Mesenchymal stem cell (in vitro differentiated cells and primary cell): ENCODE data around the gene CEP104.

ENCODE experiments used
- DNase-seq: peaks from one replicate; pipeline ENCODE4 v3.0.0-alpha.2; 2013
- H2AFZ ChIP-seq: one replicate; pipeline ENCODE4 v1.6.1; 2013; ENCODE audit warnings: low read depth, mild to moderate bottlenecking, control low read depth, inconsistent platforms, low read length, moderate library complexity
- H2AK5ac ChIP-seq: 2 replicates; pipeline ENCODE4 v1.6.1; 2013; ENCODE audit warnings: low read length, moderate library complexity, mild to moderate bottlenecking, inconsistent platforms; ENCODE audit not compliant: severe bottlenecking
- H2BK120ac ChIP-seq: one replicate; pipeline ENCODE4 v1.6.1; 2013; ENCODE audit warnings: low read depth, mild to moderate bottlenecking, inconsistent platforms, low read length, moderate library complexity
- H2BK12ac ChIP-seq, 2 experiments: one replicate each; pipeline ENCODE4 v1.6.1; 2013; ENCODE audit warnings: inconsistent platforms in 2 of 2, low read length in 2 of 2, mild to moderate bottlenecking in 2 of 2, moderate library complexity in 2 of 2, control low read depth in 1 of 2
- H2BK15ac ChIP-seq: one replicate; pipeline ENCODE4 v1.6.1; 2013; ENCODE audit warnings: mild to moderate bottlenecking, low read depth, inconsistent platforms; ENCODE audit not compliant: poor library complexity, severe bottlenecking
- H2BK5ac ChIP-seq: 2 replicates; pipeline ENCODE4 v1.6.1; 2013; ENCODE audit warnings: low read depth, mild to moderate bottlenecking, low read length, control low read depth, inconsistent platforms; ENCODE audit not compliant: poor library complexity, severe bottlenecking
- H3K14ac ChIP-seq, 2 experiments: one replicate each; pipeline ENCODE4 v1.6.1; 2013; ENCODE audit warnings: inconsistent platforms in 2 of 2, low read length in 2 of 2, control low read depth in 1 of 2, mild to moderate bottlenecking in 1 of 2, moderate library complexity in 1 of 2
- H3K18ac ChIP-seq, 2 experiments: one replicate each; pipeline ENCODE4 v1.6.1; 2013; ENCODE audit warnings: inconsistent platforms in 2 of 2, low read length in 2 of 2, control low read depth in 1 of 2, low read depth in 1 of 2, mild to moderate bottlenecking in 1 of 2
- H3K23ac ChIP-seq, 2 experiments: one replicate each; pipeline ENCODE4 v1.6.1; 2013; ENCODE audit warnings: inconsistent platforms in 2 of 2, low read length in 2 of 2, mild to moderate bottlenecking in 2 of 2, moderate library complexity in 2 of 2, control low read depth in 1 of 2
- H3K27ac ChIP-seq: 2 replicates; pipeline ENCODE4 v1.5.1; 2013; ENCODE audit warnings: mild to moderate bottlenecking, moderate library complexity, low read length, control low read depth, inconsistent platforms; ENCODE audit not compliant: poor library complexity, severe bottlenecking
- H3K27me3 ChIP-seq, 2 experiments: 2 replicates each; pipeline versions ENCODE4 v1.6.1 to v1.7.0; 2013; ENCODE audit warnings: low read length in 2 of 2, mild to moderate bottlenecking in 2 of 2, moderate library complexity in 2 of 2, control low read depth in 1 of 2, inconsistent platforms in 1 of 2; ENCODE audit not compliant: control insufficient read depth in 1 of 2, insufficient read depth in 1 of 2
- H3K36me3 ChIP-seq, 2 experiments: 2 replicates each; pipeline versions ENCODE4 v1.6.1 to v1.7.0; 2013; ENCODE audit warnings: low read length in 2 of 2, control low read depth in 1 of 2, inconsistent platforms in 1 of 2, low read depth in 1 of 2, mild to moderate bottlenecking in 1 of 2; ENCODE audit not compliant: insufficient read depth in 2 of 2, control insufficient read depth in 1 of 2
- H3K4ac ChIP-seq, 2 experiments: one replicate each; pipeline ENCODE4 v1.6.1; 2013; ENCODE audit warnings: inconsistent platforms in 2 of 2, low read length in 2 of 2, mild to moderate bottlenecking in 2 of 2, moderate library complexity in 2 of 2, control low read depth in 1 of 2, low read depth in 1 of 2
- H3K4me1 ChIP-seq: 2 replicates; pipeline ENCODE4 v1.6.1; 2013; ENCODE audit warnings: low read depth, low read length, control low read depth; ENCODE audit not compliant: control insufficient read depth, insufficient read depth
- H3K4me2 ChIP-seq: 2 replicates; pipeline ENCODE4 v1.6.1; 2013; ENCODE audit warnings: low read length, mild to moderate bottlenecking, inconsistent platforms; ENCODE audit not compliant: poor library complexity, severe bottlenecking
- H3K4me3 ChIP-seq, 2 experiments: 2 replicates each; pipeline versions ENCODE4 v1.5.1 to v1.7.0; 2013; ENCODE audit warnings: low read length in 2 of 2, mild to moderate bottlenecking in 2 of 2, control low read depth in 1 of 2, low read depth in 1 of 2; ENCODE audit not compliant: insufficient read depth in 1 of 2
- H3K79me1 ChIP-seq: replicated peaks from 2 replicates; pipeline ENCODE4 v1.6.1; 2013; ENCODE audit warnings: mild to moderate bottlenecking, control low read depth, low read length, inconsistent platforms; ENCODE audit not compliant: poor library complexity, severe bottlenecking
- H3K9ac ChIP-seq: 2 replicates; pipeline ENCODE4 v1.7.0; 2013; ENCODE audit warnings: mild to moderate bottlenecking, low read length, moderate library complexity
- H3K9me3 ChIP-seq: 2 replicates; pipeline ENCODE4 v1.7.0; 2013; ENCODE audit warnings: mild to moderate bottlenecking, low read length; ENCODE audit not compliant: control insufficient read depth
- H4K8ac ChIP-seq: one replicate; pipeline ENCODE4 v1.6.1; 2013; ENCODE audit warnings: inconsistent platforms, mild to moderate bottlenecking, low read length, moderate library complexity
- H4K91ac ChIP-seq: one replicate; pipeline ENCODE4 v1.6.1; 2013; ENCODE audit warnings: mild to moderate bottlenecking, low read length, inconsistent platforms
- WGBS: methylation state at CpG from one replicate; pipeline ENCODE4 v1.1.7; 2013; ENCODE audit warnings: mixed read lengths; 5-methylcytosine and 5-hydroxymethylcytosine counted together

The CEP104 gene

DNA sequence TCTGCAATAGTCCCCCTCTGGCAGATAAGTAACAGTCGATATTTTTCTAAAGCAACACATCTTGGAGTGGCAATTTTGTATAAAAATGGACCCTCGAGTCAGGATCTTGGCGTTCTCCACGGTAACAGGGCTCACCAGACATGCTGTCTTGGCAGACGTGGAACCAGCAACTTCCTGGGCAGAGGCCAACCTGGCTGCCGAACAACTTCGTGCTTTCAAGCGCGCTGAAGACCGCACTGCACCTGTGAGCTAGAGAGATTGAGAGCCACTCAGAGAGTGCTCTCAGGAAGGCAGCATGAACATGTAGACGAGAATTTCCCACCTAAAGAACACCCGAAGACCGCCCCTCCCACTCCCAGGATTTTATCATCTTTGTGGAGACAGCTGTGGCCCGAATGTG lies 35.7 kb upstream of the CEP104 start:
- Histone ChIP-seq H2BK12ac (no peak overlapping the region), H4K91ac (no peak overlapping the region), H3K27ac (no peak overlapping the region), H3K79me1 (peaks cover 28% of the 10 kb centered on the region), H3K4me1 (peaks cover 17% of the 10 kb centered on the region), H3K9me3 (no peaks in the 10 kb centered on the region), H2BK120ac (no peak overlapping the region), H3K9ac (no peak overlapping the region), H3K18ac (no peak overlapping the region), H4K8ac (no peak overlapping the region), H3K4ac (no peak overlapping the region), H2AK5ac (no peak overlapping the region), H2BK5ac (no peak overlapping the region), H2AFZ (no peak overlapping the region), H3K4me3 (no peak overlapping the region), H3K4me2 (no peak overlapping the region), H3K23ac (no peak overlapping the region), H3K27me3 (no peaks in the 10 kb centered on the region), H3K14ac (no peak overlapping the region), H3K36me3 (peaks cover 39 to 48% of the 10 kb centered on the region in 2 experiments), H2BK15ac (no peak overlapping the region)
- no peak for DNase-seq
- 93% methylated on average over 12 of the region's 14 CpGs for WGBS

GRCh38 chr1:3891329-3891865 lies 34.4 kb upstream of the CEP104 start:
- peaks cover 16% of the 10 kb centered on the region for H3K4me1 ChIP-seq
- H3K14ac ChIP-seq, result no peak overlapping the region
- peaks cover 25% of the 10 kb centered on the region for H3K79me1 ChIP-seq
- H3K4me2 ChIP-seq, result no peak overlapping the region
- H3K18ac ChIP-seq, result no peak overlapping the region
- H2BK5ac ChIP-seq, result no peak overlapping the region
- peaks cover 51 to 56% of the 10 kb centered on the region in 2 experiments for H3K36me3 ChIP-seq
- no peak overlapping the region for H2BK15ac ChIP-seq
- no peak overlapping the region for H2BK12ac ChIP-seq
- WGBS, result 97% methylated on average over 16 of the region's 17 CpGs
- H3K4ac ChIP-seq, result no peak overlapping the region
- no peak overlapping the region for H3K4me3 ChIP-seq
- no peak for DNase-seq
- H2AFZ ChIP-seq, result no peak overlapping the region
- H3K27me3 ChIP-seq, result no peaks in the 10 kb centered on the region
- H2AK5ac ChIP-seq, result no peak overlapping the region
- H3K23ac ChIP-seq, result no peak overlapping the region
- H3K9ac ChIP-seq, result no peak overlapping the region
- no peak overlapping the region for H4K8ac ChIP-seq
- no peaks in the 10 kb centered on the region for H3K9me3 ChIP-seq
- no peak overlapping the region for H4K91ac ChIP-seq
- H3K27ac ChIP-seq, result no peak overlapping the region
- no peak overlapping the region for H2BK120ac ChIP-seq

GRCh38 chr1:3890389-3891328 lies 33.6 kb upstream of the CEP104 start:
- no peak overlapping the region for H3K18ac ChIP-seq
- H2AFZ ChIP-seq, result no peak overlapping the region
- no peak overlapping the region for H2BK12ac ChIP-seq
- WGBS, result 97% methylated on average over 23 of the region's 26 CpGs
- H3K27ac ChIP-seq, result no peak overlapping the region
- H3K36me3 ChIP-seq, result peaks cover 58 to 61% of the 10 kb centered on the region in 2 experiments
- H3K9ac ChIP-seq, result no peak overlapping the region
- H3K9me3 ChIP-seq, result no peaks in the 10 kb centered on the region
- H2BK120ac ChIP-seq, result no peak overlapping the region
- no peak overlapping the region for H3K14ac ChIP-seq
- DNase-seq, result no peak
- H2AK5ac ChIP-seq, result no peak overlapping the region
- H3K4me3 ChIP-seq, result peak overlapping the region in 1 of 2 experiments; percentile 24
- no peaks in the 10 kb centered on the region for H3K27me3 ChIP-seq
- H3K4me1 ChIP-seq, result peaks cover 11% of the 10 kb centered on the region
- no peak overlapping the region for H3K4me2 ChIP-seq
- peaks cover 23% of the 10 kb centered on the region for H3K79me1 ChIP-seq
- H3K23ac ChIP-seq, result no peak overlapping the region
- H3K4ac ChIP-seq, result no peak overlapping the region
- H4K91ac ChIP-seq, result no peak overlapping the region
- H2BK5ac ChIP-seq, result no peak overlapping the region
- no peak overlapping the region for H2BK15ac ChIP-seq
- no peak overlapping the region for H4K8ac ChIP-seq

DNA sequence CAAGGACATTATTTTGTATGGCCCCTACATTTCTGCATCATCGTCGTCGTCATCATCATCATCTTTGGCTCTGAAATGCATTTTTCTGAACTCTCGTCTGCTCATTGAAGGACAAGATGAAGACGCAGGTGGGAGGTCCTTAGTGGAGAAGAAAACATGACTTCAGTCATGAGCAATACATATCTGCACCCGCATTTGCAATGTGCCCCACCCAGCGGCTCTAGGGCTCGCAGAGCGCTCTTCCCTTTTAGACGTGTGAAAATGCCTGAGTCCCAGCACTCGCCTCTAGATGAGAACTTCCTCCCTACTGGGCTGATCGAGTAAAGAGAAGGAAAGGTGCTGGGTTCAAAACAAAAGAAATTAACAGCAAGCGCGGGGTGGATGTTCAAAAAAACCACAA lies 32.9 kb upstream of the CEP104 start:
- no peak overlapping the region for H2AK5ac ChIP-seq
- H3K18ac ChIP-seq, result no peak overlapping the region
- H3K14ac ChIP-seq, result no peak overlapping the region
- H3K27me3 ChIP-seq, result no peaks in the 10 kb centered on the region
- WGBS, result 98% methylated on average over 14 of the region's 14 CpGs
- no peak overlapping the region for H3K9ac ChIP-seq
- H4K8ac ChIP-seq, result no peak overlapping the region
- H4K91ac ChIP-seq, result no peak overlapping the region
- H3K36me3 ChIP-seq, result peaks cover 56 to 61% of the 10 kb centered on the region in 2 experiments
- no peak overlapping the region for H3K4me2 ChIP-seq
- H3K4me1 ChIP-seq, result peaks cover 7% of the 10 kb centered on the region
- no peak overlapping the region for H3K27ac ChIP-seq
- H2BK12ac ChIP-seq, result no peak overlapping the region
- H2BK120ac ChIP-seq, result no peak overlapping the region
- no peaks in the 10 kb centered on the region for H3K9me3 ChIP-seq
- H2AFZ ChIP-seq, result no peak overlapping the region
- H2BK5ac ChIP-seq, result no peak overlapping the region
- H2BK15ac ChIP-seq, result no peak overlapping the region
- H3K79me1 ChIP-seq, result peaks cover 23% of the 10 kb centered on the region
- DNase-seq, result no peak
- no peak overlapping the region for H3K4ac ChIP-seq
- no peak overlapping the region for H3K4me3 ChIP-seq
- no peak overlapping the region for H3K23ac ChIP-seq
